ENCODE measurements around the gene CHKA. TPM values are rescaled to one million over a fixed set of nuclear protein-coding genes. Genes with fewer than 3 reads are reported as not detected.

CHKA gene
- total RNA-seq, 2 experiments from 2014 or later, result 15.8 to 16.7 TPM

- DNase-seq (no peak), ATAC-seq (no peak)
- TF ChIP-seq, protein P1, sequence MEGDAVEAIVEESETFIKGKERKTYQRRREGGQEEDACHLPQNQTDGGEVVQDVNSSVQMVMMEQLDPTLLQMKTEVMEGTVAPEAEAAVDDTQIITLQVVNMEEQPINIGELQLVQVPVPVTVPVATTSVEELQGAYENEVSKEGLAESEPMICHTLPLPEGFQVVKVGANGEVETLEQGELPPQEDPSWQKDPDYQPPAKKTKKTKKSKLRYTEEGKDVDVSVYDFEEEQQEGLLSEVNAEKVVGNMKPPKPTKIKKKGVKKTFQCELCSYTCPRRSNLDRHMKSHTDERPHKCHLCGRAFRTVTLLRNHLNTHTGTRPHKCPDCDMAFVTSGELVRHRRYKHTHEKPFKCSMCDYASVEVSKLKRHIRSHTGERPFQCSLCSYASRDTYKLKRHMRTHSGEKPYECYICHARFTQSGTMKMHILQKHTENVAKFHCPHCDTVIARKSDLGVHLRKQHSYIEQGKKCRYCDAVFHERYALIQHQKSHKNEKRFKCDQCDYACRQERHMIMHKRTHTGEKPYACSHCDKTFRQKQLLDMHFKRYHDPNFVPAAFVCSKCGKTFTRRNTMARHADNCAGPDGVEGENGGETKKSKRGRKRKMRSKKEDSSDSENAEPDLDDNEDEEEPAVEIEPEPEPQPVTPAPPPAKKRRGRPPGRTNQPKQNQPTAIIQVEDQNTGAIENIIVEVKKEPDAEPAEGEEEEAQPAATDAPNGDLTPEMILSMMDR (IDR thresholded peaks at IDR 0.05), result no peak
- intact Hi-C loops (cut with micrococcal nuclease), result no loop called here
- Mint-ChIP-seq H3K36me3 (ENCODE audit: low read depth) (peaks cover 7% of the 10 kb centered on the region), H3K4me1 (ENCODE audit: low read depth) (no peaks in the 10 kb centered on the region), H3K27ac (no peak overlapping the region), H3K9me3 (no peaks in the 10 kb centered on the region), H3K4me3 (no peak overlapping the region), H3K27me3 (no peaks in the 10 kb centered on the region)
- CTCF ChIA-PET, result no interaction called here
- POLR2A ChIA-PET, result no interaction called here
Observed at GRCh38 chr11:68077617-68078582, 43.3 kb downstream of the CHKA start.

GRCh38 chr11:68076371-68077042, 44.7 kb downstream of the CHKA start:
- POLR2A ChIA-PET, result no interaction called here
- peak; percentile 20 for DNase-seq

GRCh38 chr11:68074584-68075352, 46.4 kb downstream of the CHKA start:
- Mint-ChIP-seq H3K9me3 (no peaks in the 10 kb centered on the region), H3K27me3 (no peaks in the 10 kb centered on the region), H3K36me3 (ENCODE audit: low read depth) (peaks cover 6% of the 10 kb centered on the region), H3K27ac (no peak overlapping the region), H3K4me1 (ENCODE audit: low read depth) (no peaks in the 10 kb centered on the region), H3K4me3 (no peak overlapping the region)
- TF ChIP-seq, protein P1 (IDR thresholded peaks at IDR 0.05), result no peak
- intact Hi-C loops (cut with micrococcal nuclease), result no loop called here
- no peak for ATAC-seq
- no peak for DNase-seq
- CTCF ChIA-PET, result interaction anchor here (1.3 to 1.6 kb wide), 2 partner anchors 10 to 119 kb away, joined by 4 read pairs; no protein-coding TSS in a partner anchor
- POLR2A ChIA-PET, result interaction anchor here (0.5 kb wide), 1 partner anchor 538 kb away, joined by 3 read pairs; no protein-coding TSS in a partner anchor

More at GRCh38 chr11:68076371-68077042, 44.7 kb downstream of the CHKA start:
- Mint-ChIP-seq H3K9me3 (no peaks in the 10 kb centered on the region), H3K27me3 (no peaks in the 10 kb centered on the region), H3K36me3 (ENCODE audit: low read depth) (peaks cover 7% of the 10 kb centered on the region), H3K27ac (no peak overlapping the region), H3K4me3 (no peak overlapping the region), H3K4me1 (ENCODE audit: low read depth) (no peaks in the 10 kb centered on the region)
- intact Hi-C loops (cut with micrococcal nuclease), result no loop called here
- no peak for ATAC-seq
- TF ChIP-seq, protein P1 (IDR thresholded peaks at IDR 0.05), result no peak
- CTCF ChIA-PET, result interaction anchor here (0.7 to 1.6 kb wide), 4 partner anchors 9 to 133 kb away, joined by 3 to 4 read pairs (median 4); no protein-coding TSS in a partner anchor

DNA sequence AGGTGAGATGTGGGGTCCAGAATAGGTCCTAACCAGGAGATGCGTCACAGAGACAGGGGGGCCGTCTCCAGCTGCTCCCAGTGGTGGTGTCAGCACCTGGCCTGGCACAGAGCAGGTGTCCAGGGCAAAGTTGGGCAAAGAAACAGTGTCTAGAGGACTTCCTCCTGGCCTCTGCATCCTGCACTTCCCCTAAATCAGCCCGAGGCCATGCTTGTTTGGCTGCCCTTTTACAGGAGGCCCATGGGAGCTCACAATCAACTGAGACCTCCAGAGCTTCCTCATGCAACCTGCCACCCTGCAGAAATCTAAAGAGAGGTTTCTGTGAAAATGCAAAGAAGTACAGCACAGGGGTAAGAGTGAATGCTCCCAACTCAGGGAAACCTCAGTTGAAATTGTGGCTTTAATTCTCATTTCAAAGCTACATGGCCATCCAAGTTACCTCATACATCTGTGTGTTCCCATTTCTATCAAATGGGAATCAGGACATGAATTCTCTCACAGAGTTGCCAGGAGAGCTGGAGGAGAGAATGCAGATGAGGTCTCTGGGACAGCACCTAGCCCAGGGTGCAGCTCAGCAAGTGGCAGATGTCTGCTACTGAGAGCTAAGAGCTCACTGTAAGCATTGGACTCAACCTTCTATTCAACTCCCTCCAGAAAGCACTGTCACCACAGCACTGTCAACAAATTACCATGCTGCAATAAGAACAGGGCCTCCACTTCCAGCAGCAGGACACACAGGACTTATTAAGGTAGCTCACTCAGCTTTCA, 49.7 kb downstream of the CHKA start:
- TF ChIP-seq, protein P1 (IDR thresholded peaks at IDR 0.05), result no peak
- Mint-ChIP-seq H3K36me3 (ENCODE audit: low read depth) (peaks cover 11% of the 10 kb centered on the region), H3K4me3 (no peak overlapping the region), H3K4me1 (ENCODE audit: low read depth) (no peaks in the 10 kb centered on the region), H3K9me3 (no peaks in the 10 kb centered on the region), H3K27me3 (no peaks in the 10 kb centered on the region), H3K27ac (no peak overlapping the region)
- POLR2A ChIA-PET, result interaction anchor here (0.9 kb wide), 1 partner anchor 19 kb away, joined by 4 read pairs; no protein-coding TSS in a partner anchor
- DNase-seq, result no peak
- CTCF ChIA-PET, result no interaction called here
- no peak for ATAC-seq
- intact Hi-C loops (cut with micrococcal nuclease), result no loop called here
